ENCODE measurements around the gene CREBL2.
A peak's percentile ranks its signal among the peaks of the same experiment; 100 is the strongest.
"Not testable (repeated sequence)": the region's sequence is repeated elsewhere in the genome, so short reads cannot be mapped to it uniquely, and the experiment has no call there.

CREBL2 gene

DNA sequence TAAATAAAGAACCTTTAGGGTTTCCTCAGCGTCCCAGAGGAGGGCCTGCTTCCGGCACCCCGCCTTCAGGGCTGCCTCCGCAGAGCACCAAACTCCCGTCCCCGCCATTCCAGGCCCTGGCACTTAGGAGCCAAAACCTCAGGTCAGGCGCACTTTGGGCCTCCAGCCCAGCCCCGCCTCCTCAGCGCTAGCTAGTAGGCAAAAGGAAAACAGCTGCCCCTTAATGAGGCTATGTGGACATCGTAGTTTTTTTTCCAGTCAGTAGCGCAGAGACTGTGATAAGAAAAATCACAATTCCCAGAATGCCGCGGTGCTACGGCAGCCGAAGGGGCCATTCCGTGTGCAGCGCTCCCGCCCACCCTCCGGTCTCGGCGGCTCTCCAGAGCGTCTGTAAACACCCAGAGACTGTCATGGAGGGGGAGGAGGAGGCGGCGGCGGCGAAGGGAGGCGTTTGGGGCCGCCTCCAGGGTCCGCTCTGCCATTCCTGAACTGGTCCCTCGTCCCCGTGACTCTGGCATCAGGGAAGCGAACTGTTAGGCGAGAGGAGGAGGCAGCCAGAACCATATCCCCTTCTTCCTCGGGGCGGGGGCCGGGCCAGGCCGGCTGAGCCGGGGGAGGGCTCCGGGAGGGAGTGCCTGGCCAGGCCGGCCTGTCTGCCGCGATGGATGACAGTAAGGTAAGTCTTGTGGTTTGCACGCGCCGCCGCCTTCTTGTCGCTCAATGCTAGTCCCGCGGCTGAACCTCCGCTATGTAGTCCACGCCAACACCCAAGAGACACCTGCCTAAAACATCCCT lies at the start of gene CREBL2:
Gene CREBL2 (plus strand): TSS at position 365 of the 795 bp plus-strand sequence. CDS start 297 bp downstream, at position 662.
- DNase-seq: peak; percentile 84 to 86

DNA sequence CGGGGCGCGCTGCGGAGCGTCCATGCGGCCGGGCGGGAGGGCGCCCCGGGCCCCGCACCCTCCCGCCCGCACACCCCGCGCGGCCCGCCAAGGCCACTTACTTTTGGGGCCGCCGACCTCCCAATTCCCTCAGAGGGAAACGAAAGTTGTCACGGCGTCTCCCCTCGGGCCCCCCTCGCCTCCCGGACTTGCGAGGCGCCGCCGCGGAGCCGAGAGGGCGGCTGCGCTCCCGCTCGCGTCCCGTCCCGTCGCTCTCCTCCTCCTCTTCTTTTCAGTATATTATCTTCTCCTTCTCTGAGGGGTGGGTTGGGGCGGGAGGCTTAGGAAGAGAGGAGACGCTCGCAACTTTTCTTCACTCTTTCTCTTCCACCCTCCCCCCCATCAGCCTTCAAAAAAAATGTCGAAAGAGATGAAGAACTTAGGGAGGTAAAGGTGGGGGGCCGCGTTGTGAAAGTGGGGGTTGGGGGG lies 49.6 kb upstream of the CREBL2 start:
- peak; percentile 31 to 38 for DNase-seq

GRCh38 chr12:12562585-12563261 lies 49.0 kb upstream of the CREBL2 start, which contains the start of gene DUSP16:
Gene DUSP16 (minus strand): TSS chr12:12562863. CDS start chr12:12521098, 41,765 bp downstream.
- peak; percentile 67 to 76 for DNase-seq

- no peak for DNase-seq
Measured at GRCh38 chr12:12563290-12563928, 48.3 kb upstream of the CREBL2 start.

DNA sequence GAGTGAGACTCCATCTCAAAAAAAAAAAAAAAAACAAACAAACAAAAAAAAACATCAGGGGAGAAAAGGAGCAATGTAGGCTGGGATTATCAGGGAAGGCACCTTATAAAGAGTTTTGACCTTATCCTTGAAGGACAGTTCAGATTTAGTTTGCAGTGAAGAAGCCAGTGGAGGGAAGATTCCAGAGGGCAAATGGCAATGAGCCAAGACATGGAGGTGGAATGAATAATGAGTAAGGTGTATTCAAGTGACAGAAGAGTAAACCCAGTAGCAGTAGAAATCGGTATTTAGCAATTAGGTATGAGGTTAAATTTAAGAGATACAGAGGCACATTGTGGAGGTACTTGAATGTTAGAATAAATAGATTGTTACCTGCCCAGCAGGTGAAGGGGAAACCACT lies 46.8 kb upstream of the CREBL2 start:
- DNase-seq: no peak

DNA sequence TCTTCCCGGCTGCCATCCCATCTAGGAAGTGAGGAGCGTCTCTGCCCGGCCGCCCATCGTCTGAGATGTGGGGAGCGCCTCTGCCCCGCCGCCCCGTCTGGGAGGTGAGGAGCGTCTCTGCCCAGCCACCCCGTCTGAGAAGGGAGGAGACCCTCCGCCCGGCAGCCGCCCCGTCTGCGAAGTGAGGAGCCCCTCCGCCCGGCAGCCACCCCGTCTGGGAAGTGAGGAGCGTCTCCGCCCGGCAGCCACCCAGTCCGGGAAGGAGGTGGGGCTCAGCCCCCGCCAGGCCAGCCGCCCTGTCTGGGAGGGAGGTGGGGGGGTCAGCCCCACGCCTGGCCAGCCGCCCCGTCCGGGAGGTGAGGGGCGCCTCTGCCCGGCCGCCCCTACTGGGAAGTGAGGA lies 45.7 kb upstream of the CREBL2 start:
- DNase-seq: not testable (repeated sequence)

DNA sequence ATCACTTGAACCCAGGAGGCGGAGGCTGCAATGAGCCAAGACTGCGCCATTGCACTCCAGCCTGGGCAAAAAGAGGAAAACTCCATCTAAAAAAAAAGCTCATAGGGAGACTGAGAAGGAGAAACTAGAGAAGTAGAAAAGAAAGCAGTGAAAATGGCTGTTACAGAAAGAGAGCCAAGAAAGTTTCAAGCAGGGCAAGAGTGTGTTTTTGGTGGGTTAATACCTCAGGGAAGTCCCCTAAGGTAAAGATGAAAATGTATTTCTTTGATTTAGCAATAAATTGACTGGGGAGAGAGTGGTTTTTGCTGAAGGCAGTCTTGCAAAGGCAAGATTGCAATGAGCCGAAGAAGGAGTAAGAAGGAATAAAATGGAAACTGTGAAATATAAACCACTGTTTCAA lies 39.0 kb upstream of the CREBL2 start:
- DNase-seq: no peak

- no peak for DNase-seq
Measured at GRCh38 chr12:12577786-12578185, 33.9 kb upstream of the CREBL2 start.

DNA sequence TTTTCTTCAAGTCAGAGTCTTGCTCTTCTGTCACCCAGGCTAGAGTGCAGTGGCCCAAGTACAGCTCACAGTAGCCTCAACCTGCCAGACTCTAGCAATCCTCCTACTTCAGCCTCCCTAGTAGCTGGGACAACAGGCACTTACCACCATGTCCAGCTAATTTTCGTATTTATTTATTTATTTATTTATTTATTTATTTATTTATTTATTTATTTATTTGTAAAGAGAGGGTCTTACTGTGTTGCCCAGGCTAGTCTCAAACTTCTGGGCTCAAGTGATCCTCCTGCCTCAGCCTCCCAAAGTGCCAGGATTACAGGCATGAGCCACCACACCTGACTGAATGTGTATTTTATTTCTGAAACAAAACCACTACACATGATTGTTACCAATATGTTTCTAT lies 31.0 kb upstream of the CREBL2 start:
- DNase-seq: not testable (repeated sequence)

DNA sequence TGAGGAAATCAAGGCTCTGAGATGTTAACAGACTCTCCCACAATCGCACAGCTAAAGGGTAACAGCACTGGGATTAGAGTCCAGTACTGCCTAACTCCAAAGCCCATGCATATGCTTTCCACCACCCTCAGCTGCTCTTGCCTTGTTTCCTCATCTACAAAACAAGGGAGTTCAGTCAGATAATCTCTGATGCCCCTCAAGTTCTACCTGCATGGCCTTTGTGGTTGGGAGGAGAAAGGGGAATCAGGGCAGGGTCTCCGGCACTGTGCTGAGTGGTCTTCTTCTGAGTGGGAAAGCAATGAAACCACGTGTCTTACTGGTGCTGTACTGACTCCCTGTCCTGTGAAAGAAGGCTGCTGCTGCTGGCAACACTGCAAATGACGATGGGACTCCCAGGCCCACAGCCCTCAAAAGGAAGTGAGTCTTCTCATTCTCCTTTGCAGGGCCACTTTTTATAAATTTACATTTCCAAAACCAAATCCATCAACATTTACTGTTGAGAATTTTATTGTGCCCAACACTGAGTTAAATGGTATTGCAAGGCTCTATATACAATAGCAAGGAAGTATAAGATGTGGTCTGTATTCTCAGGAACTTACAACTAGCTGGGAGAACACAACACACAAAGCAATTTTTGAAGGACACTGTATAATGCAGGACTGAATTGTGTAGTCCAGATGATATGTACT lies 29.3 kb upstream of the CREBL2 start:
- DNase-seq: peak in 1 of 2 donors; percentile 20

- DNase-seq: peak; percentile 47 to 59
Measured at GRCh38 chr12:12582895-12583303, 28.8 kb upstream of the CREBL2 start.

DNA sequence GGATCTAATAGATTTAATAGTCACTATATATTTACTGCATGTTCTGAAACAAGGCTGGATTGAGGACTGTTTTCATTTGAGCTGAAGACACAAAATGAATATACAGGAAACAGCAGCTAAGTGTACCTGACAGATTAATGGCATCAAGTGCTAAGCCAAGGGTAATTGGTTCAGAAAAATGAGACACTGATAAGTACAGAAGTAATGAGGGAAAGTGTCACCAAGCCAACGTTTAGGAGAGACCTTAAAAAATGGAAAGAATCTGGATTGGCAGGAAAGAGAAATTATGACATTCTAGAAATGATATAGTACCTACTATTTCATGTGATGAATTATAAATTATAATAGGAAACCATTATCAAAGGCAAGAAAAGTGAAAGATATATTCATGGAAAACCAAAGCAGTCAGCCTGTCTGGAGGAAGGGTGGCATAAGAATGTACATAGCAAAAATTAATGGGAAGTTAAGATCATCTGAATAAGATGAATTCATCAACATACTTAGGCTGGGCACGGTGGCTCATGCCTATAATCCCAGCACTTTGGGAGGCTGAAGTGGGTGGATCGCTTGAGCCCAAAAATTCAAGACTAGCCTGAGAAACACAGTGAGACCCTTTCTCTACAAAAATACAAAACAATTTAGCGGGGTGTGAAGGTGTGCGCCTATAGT lies 28.0 kb upstream of the CREBL2 start:
- DNase-seq: no peak

DNA sequence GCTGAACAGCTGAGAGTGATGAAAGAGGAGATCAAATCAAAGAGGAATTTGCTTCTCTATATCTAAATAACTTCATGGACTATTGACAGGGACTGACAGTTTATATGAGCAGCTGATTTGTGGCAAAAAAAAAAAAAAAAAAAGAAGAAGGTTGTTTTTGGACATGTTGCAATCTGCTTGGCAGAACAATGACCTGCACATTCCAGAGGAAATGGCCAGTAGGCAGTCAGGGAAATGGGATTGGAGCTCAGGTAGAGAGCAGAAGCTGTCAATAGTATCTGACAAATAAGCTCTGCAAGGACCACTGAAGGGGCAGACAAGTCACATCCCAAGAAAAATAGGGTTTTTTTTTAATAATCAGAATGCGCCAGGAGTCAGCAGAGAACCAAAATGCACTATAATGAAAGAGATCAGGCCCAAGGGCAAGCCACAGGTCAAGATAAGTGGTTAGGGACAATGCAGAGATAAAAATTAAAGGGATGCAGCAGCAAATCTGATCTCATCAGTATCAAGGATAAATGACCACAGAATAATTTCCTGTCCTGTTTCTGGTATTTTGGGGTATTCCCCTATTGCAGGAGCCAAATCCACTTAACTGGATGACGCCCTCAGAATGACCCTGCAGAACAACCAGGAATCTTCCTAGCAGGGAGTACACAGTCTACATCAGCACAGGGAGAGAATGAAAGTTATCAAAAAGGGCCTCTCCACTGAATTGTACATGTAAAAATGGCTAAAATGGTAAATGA lies 26.4 kb upstream of the CREBL2 start:
- no peak for DNase-seq

GRCh38 chr12:12586879-12587675 lies 24.6 kb upstream of the CREBL2 start:
- no peak for DNase-seq

- no peak for DNase-seq
Measured at GRCh38 chr12:12587878-12588277, 23.8 kb upstream of the CREBL2 start.

- not testable (repeated sequence) for DNase-seq
Measured at GRCh38 chr12:12588436-12588835, 23.2 kb upstream of the CREBL2 start.

DNA sequence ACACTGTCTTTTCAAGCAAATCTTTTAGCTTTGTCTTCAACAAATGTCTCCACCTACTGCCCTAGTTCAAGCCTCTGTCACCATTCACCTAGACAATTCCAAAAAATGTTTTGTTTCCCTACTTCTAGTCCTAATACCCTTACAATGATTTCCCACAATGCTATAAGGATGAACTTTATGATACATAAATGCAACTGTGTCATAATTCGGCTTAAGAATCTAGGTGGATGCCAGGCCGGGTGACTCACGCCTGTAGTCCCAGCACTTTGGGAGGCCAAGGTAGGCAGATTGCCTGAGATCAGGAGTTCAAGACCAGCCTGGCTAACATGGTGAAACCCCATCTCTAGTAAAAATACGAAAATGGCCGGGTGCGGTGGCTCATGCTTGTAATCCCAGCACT lies 20.7 kb upstream of the CREBL2 start:
- DNase-seq: no peak

DNA sequence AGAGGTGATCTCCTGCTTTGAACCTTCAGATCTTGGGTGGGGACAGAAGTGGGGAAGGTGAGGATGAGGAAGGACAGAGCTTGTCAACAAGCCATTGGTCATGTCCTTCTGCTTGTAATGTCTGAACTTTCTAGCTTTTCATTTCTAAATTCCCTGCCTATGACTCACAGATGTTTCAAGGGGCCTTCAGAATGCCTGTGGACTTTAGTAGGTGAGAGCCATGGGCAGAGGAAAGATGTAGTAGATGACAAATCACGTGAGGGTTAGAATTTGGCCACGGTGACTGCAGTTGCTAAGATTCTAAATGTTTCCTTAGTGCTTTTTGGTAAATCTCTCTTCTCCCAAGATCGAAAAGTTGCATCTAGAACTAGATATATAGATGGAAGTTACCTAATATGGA lies 18.7 kb upstream of the CREBL2 start:
- DNase-seq: no peak

GRCh38 chr12:12595929-12596328 lies 15.7 kb upstream of the CREBL2 start:
- DNase-seq: not testable (repeated sequence)

DNA sequence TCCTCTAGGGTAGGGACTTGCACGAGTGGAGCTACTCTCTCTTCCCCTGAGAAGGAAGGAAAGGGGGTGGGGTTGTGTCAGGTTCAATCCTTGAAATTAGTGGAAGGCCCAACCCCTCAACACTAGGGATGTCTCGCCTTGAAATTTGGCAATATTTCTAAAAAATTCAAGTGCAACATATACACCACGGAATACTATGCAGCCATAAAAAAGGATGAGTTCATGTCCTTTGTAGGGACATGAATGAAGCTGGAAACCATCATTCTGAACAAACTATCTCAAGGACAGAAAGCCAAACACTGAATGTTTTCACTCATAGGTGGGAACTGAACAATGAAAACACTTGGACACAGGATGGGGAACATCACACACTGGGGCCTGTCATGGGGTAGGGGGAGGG lies 15.1 kb upstream of the CREBL2 start:
- not testable (repeated sequence) for DNase-seq

DNA sequence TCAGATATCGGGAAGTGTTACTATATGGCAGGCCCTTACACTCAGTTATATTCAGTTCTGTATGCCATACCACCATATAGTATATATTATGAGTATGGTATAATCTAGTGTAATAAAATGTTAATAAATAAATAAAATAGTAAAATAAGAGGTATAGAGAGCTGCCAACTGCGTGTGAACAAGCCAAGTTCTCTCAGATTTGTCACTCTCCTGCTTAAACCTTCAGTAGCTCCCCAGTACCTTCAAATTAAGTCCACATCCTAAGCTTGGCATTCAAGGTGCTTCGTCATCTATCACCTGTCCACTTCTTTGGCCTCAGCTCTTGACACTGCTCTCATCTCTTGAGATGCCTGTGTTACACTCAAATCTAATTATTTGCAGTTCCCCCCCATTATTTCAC lies 12.8 kb upstream of the CREBL2 start:
- DNase-seq: no peak
